ENCODE measurements around the gene MRPS24.

MRPS24 gene

DNA sequence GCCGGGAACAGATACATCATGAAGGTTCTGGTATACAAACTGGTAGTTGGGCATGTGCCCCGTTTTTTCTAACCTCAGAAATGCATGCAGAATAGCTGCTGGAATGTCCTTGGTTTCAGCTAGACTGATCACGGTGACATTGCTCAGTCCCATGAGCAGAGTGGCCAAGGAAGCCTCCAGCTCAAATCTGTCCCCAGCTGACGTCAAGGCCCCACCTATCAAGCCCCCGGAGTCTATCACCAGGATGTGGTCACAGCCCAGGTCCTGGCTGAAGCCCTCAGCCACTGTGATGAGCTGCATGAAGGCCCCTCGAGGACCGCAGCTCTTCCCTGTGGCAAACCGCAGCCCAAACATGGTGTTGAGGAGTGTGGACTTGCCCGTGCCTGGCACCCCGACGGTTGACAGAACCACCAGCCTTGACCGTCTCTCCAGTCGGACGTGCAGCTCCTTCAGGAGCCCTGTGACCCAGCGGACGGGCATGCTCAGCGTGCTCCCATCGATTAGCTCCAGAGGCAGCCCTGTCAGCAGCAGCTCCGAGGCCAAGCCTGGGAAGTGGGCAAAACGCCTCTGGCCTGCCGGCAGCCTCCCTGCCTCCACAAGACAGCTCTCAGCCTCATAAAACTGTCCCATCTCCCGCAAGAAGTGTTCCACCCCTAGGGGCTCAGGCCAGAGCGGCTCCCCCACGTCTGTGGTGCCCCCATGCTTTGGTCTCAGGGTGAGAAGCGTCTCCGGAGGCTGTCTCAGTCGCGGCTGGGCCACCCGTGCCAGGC is 7.8 kb upstream of the MRPS24 start:
- DNase-seq, result no peak

DNA sequence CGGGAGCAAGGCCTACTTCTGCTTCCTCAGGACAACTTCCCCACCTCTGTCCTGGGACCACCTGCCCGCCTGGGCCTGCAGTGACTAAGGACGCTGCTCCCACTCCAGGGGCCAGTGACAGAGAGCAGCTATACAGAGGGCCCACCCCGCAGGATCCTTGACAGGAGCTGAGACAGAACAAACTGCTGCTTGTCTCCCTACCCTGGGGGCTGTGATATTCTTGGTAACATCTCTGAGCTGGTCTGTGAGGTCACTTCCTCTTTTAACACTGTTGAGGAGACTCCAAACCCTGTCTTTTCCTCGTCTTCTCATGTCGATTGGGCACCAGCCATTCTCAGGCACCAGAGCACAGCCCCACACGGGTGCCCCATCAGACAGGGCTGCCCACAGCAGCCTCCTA is 6.9 kb upstream of the MRPS24 start:
- no peak for DNase-seq

DNA sequence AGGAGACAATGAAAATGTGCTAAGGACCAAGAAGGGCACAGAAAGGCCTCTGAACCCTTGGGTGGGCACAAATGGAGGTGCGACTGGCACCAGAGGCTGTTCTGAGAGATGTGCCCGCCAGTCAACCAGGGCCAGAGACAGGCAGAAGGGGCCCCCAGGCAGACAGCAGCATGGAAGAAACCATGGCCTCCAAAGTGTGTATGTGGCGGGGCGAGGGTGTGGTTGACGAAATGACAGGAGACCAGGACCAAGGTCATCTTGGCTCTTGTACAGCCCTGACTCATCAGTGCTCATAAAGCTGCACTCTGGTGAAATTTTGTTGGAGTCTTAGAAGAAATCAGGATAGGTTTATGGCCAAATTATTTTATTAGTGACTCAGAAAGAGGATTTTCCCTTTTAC is 4.0 kb upstream of the MRPS24 start:
- DNase-seq, result no peak

DNA sequence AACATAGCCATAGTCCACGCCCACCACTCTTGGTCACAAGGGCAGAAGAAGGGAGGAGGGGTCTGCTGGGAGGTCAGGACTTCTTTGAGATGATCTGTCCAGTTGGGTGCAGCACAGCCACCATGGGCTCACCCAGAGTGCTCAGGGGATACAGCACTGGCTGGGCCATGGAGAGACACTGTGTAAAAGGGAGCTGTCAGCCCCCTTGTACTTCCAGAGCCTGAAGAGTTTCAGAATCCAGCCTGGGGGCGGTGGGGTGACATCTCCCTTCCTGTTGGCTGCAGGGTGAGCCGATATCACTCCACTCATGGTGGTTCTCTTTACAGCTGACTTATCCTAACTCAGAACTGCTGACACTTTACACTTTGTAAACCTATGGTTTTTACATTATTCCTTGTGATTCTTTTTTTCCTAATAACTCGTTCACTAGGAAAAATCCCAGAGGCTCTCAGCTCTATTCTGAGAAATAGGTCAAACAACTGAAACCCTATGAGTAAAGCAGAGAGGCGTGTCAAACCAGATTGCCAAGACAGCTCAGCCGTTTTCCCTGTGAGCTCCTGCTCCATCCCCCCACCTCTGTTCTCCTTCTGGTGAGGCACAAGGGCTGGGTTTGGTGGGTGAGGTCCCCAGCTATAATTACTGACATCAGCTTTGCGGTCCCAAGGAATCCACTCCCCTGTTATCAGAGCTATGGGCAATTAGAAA is 3.2 kb upstream of the MRPS24 start:
- no peak for DNase-seq

DNA sequence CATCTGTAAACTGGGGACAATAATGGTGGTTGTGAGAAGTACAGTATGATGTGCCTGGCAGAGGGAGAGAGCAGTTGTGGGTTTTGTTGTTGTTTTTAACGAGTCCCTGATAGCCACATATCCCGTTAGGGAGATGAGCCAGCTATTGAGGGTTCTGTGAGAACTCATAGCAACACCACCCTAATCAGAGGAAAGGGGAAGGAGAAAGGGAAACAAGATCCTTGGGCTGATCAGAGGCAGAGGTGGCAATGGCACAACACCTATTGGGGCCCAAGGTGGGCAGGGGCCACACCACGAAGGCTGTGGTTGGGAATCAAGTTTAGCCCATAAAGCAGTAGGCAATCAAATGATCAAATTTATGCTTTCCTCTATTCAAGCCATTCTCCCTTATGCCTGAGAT is 1.7 kb upstream of the MRPS24 start:
- no peak for DNase-seq

DNA sequence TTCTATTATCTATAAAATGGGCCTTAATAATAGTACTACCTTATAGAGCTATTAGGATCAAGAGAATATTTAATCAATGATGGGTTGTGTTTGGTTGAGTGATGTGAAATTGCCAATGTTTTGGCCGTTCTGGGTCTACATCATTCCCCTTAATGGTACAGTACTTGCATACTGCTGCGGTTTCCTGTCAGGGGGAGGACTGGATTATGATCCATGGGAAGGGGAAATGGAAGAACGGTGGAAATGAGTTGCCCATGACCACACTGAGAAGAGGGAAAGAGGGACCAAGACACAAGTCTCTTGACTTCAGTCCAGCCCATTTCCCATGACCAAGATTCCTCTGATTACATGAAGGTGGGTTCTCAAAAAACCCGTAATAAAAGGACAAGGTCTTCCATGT is 999 bp upstream of the MRPS24 start:
- DNase-seq, result no peak

DNA sequence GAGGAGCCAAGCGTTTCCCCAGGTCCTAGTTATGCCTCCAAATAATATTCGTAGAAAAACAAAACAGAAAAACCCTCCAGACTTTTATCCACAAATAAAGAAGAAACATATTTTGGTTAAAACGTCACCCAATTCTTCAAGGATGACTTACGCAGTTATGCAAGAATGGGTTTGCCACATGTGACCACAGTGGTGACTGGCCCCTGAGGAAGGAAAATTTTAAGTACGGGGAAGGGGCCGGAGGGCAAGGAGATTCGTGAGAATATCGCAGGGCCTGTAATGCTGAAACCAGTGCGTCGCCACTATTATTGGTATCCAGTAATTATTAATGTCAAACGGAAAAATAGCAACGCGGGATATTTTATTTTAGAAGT is 537 bp upstream of the MRPS24 start:
- no peak for DNase-seq

DNA sequence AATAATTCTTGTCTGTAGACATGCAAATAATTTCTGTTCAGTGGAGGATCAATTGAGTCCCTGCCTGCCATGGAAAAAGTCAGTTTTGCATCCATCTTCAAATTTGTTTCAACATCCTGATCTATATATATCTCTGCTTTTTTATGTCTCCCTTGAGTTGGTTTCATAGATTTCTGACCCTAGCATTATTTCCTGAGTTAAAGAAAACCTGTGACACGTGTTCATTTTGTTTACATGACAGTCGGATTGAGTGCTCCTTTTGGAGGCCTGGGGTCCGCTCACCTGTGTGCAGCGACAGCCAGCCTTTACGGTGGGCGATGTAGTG is 674 bp downstream of the MRPS24 start:
- no peak for DNase-seq

DNA sequence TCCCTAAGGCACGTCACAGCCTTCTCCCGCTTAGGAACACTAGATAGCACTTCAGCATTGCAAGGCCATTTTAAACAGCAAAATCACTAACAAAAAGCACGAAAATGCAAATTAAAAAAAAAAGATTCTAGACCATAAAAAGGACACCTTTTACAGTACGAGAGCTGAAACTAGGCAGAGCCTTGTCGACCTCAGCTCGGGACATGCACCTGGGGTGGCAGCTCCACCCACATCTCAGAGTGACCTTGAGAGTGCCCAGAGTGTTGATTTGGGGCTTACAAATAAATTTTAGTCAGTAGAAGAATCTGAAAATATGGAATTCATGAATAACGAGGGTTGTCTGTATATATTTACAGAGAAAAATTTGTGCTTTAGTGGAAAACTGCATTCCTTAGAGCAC is 1.1 kb downstream of the MRPS24 start:
- DNase-seq, result no peak

DNA sequence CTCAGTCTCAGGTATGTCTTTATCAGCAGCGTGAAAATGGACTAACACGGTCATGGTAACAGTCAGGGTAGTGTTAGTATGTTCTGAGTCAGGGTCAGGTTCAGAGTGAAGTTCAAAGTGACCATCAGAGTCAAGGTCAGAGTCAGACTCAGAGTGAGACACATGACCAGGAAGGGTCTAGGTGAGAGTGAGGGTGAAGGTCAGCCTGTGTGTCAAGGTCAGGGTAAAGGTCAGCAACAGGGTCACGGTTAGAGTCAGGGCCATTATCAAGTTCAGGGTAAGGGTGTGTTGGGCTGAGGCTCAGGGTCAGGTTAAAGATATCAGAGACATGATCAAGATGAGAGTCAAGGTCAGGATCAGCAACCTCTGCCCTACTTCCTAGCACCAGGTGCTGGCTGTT is 4.0 kb downstream of the MRPS24 start:
- DNase-seq, result no peak

DNA sequence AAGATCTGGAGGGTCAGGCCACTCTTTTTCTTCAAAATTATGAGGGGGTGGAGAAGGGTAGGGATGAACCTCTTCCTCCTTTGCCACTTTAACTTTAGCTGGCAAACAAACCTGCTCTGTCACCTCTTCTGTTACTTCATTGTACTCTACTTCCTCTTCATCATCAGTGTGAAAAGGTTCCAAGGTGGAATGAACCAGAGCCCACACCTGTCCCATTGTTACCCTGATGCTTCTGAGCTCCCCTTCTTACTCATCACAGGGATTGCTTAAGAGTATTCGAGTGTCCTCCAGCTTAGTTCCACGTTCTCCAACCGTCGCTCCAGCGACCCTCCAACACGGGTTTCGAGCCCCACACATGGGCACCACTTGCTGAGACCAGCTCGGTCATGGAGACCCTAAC is 5.2 kb downstream of the MRPS24 start:
- no peak for DNase-seq

DNA sequence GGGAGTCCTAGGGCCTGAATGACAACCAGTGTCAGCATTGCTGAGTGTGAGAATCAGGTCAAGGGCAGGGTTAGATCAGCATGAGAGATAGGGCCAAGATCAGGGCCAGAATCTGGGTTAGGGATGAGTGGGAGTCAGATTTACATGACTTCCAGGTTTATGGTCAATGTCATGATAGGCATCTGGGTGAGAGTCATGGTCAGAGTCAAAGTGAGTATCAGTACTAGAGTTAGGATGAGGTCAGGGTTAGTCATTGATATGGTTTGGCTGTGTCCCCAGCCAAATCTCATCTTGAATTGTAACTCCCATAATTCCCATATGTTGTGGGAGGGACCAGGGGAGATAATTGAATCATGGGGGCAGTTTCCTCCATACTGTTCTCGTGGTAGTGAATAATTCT is 12.3 kb downstream of the MRPS24 start:
- DNase-seq, result no peak

DNA sequence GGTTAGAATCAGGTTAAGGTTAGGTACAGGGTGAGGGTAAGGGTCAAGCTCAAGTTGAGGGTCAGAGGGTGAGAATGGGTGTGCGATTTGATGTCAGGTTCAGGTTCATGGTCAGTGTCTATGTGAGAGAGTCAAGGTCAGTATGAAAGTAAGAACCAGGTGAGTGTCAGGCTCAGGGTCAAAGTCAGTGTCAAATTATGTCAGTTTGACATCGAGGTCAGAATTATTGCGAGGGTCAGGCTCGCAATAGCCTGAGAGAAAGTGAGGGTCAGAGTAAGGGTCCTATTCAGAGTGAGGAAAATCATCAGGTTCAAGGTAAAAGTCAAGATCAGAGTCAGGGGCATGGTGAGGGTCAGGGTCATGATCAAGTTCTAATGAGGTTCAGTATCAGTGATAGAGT is 13.0 kb downstream of the MRPS24 start:
- DNase-seq, result no peak

DNA sequence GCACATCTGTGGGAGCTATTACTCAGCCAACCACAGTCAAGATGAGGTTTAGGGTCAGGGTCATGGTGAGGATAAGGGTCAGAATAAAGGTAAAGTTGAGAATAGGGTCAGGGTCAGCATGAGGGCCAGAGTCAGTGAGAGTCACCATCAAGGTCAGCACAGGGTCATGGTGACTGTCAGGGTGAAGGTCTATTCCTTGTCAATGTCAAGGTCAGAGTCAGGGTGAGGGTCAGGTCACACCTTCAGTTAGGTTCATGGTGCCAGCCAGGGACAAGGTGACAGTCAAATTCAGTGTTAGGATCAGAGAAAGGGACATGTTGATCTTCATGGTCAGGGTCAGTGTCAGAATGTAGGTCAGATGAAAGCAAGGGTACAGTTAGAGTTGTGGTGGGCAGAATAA is 14.1 kb downstream of the MRPS24 start:
- no peak for DNase-seq

DNA sequence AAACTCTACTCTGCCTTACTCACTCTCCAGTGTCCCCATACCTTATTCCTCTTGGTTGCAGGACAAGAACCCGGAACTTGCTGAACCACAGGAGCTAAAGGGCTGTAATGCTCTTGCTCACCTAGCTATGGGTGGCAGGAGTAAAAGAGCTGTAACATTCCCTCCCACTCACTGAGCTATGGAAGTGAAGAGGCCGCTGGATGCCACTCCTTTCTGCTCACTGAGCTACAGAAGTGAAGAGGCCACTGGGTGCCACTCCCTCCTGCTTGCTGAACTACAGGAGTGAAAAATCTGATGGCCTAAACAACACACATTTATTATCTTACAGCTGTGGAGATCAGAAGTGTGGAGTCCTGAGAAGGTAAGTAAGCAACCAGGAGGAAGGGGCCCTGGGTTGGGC is 17.5 kb downstream of the MRPS24 start:
- no peak for DNase-seq

DNA sequence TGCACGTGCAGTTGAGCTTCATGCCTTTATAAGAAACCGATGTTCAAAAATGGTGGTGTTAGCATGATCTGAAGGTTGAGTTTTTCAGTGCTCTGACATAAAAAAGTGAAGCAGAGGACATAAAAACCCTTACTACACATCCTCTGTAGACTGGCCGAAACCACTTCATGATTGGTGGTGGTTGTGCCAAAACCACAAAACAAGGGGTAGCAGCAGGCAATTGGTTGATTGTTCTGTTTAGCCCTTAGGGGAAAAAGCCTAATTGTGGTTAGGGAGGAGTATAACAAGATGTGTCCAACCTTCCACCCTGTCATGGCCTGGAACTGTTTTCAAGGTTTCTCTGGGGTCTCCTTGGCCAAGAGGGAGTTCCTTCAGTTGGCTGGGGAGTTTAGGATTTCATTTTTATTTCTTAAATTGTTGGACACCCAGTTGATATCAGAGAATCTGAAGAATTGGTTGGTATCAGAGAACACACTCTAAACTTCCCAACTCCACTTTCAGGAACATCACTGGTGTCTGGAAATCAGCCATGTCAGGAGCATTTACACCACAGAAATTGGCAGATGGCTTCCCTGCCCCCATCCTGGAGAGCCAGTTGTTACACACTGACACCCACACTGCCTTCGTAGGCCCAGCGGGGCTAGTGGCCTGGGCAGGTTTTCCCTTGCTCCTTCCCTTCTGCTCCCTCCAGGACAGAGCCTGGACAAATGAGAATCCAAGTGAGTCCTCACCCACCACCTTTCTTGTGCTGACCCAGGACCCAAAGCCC is 18.8 kb downstream of the MRPS24 start:
- no peak for DNase-seq

DNA sequence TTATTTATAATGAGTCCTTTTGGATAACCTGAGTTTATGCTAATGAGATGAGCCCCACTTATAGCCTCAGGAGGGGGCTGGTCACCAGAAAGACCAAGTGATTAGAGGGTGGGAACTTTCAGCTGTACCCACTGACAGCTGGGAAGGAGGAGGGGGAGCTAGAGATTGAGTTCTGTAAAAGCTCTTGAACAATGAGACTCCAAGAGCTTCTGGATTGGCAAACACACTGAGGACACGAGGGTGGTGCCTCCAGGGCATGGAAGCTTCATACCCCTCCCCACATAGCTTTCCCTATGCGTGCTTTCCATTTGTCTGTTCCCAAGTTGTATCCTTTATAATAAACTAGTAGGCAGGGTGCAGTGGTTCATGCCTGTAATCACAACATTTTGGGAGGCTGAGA is 20.3 kb downstream of the MRPS24 start:
- DNase-seq, result no peak

DNA sequence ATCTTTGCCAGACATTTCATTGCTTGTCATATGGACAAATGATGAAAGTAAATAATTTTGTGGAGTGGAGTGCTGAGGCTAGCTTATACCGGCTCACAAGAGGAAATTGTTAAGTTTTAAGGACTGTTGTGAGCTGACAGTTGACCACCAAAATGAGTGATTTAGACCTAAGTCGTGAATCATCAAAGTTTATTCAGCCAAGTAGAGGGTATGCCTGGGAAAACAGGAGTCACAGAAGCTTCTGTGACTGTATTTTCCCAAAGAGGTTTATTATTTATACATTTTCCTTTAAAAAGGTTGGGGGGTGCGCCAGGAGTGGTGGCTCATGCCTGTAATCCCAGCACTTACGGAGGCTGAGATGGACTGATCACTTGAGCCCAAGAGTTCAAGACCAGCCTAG is 21.8 kb downstream of the MRPS24 start:
- no peak for DNase-seq

DNA sequence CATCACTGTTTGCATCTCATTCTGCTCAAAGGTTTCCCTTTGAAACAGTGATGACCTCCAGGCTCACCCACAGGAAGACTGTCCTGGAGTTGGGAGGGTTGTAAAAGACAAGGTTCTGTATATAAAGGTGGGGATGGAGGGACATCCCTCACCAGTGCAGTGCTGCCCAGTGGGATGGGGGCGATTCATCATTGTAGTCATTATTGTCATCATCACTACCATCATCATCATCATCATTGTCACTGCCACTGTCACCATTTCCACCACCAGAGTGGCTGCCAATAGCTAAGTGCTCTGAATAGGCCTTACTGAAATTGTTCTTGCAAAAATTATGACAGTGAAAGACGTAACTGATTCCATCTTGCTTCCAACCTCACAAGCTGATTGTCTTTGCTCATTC is 24.7 kb downstream of the MRPS24 start:
- no peak for DNase-seq

DNA sequence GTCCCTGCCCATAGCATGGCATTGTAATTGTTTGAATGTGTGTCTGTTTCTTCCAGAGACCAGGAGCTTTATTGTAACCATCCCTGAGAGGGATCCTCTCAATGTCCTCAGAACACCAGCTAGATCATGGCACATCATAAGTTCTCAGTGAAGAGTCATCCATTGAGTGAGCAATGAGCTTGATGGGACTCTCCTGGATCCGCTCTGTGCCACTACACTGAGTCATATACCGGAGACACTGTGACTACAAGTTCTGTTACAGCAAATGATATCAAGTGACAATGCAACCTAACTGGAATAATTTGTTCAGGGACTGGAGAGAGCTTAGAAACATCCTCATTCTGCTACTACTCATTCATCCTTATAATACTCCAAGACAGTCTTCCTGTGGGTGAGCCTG is 25.1 kb downstream of the MRPS24 start:
- no peak for DNase-seq

DNA sequence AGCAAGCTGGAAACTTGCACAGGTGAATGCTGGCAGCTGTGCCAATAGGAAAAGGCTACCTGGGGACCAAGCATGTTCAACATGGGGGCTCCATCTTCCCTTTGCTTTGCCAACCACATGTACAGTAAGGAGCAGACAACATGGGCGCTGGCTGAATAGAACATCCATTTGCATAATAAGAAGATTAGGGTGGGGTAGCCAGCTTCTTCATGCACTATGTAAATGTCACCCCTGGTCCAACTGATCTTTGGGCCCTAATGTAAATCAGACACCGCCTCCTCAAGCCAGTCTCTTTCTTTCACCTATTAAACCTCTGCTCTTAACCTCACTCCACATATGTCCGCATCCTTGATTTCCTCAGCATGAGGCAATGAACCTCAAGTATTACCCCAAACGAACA is 26.0 kb downstream of the MRPS24 start:
- DNase-seq, result no peak

DNA sequence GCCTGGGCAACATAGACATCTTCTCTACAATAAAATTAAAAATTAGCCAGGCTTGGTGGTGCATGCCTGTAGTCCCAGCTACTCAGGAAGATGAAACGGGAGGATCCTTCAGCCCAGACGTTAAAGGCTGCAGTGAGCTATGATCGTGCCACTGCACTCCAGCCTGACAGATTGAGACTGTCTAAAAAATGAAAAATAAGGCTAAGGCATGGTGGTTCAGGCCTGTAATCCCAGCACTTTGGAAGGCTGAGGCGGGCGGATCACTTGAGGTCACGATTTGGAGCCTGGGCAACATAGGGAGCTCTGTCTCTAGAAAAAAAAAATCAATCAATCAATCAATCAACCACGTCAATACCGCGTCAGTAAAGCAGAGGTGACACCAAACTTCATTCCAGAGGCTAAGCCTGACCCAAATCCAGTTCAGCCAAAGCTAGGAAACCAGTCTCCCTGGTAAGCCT is 31.1 kb downstream of the MRPS24 start:
- no peak for DNase-seq

DNA sequence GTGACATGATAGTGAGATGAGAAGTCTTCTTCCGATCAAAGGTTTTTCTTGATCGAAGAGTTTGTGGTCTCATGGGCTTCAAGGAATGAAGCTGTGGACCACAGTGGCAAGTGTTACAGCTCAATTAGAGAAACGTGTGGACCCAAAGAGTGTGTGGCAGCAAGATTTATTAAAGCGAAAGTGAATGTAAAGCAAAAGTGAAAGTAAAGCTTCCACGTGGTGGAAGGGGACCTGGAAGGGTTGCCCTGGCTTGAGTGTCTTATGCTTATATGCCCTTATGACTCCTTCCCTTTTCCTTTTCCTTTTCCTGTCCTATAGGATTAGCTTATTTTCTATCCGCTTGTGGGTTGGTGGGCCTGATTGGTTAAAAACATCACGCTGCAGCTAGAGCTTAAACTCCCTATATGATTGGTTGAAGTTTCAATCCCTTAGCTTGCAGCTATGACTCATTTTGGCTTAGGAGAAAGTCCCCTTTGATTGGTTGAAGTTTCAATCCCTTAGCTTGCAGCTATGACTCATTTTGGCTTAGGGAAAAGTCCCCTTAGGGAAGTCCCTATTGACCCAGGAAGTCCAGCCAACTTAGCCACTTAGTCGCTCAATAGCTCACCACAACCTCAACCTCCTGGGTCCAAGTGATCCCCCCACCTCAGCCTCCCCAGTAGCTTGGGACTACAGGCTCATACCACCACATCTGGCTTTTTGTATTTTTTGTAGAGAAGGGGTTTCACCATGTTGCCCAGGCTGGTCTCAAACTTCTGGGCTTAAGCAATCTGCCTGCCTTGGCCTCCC is 34.7 kb downstream of the MRPS24 start:
- DNase-seq, result peak; percentile 5
